Spinal cord (tissue), 10 donors: Measurements from ENCODE around the gene CPSF4L. TPM values are rescaled to one million over a fixed set of nuclear protein-coding genes. Genes with fewer than 3 reads are reported as not detected.
"Not testable (repeated sequence)": the region's sequence is repeated elsewhere in the genome, so short reads cannot be mapped to it uniquely, and the experiment has no call there.

Experiments
- DNase-seq, 6 donors: peaks; one replicate each; pipeline versions ENCODE4 v3.0.0 to v3.0.0-alpha.2; 2013 to 2015; ENCODE audit warnings: low spot score in 6 of 6, low read depth in 4 of 6
- H3K27ac ChIP-seq: one replicate; pipeline ENCODE4 v1.5.1; 2013; ENCODE audit warnings: low read depth, low read length, control low read depth
- H3K27me3 ChIP-seq: one replicate; pipeline ENCODE4 v1.6.1; 2013; ENCODE audit warnings: low read length; ENCODE audit not compliant: control insufficient read depth, insufficient read depth
- H3K36me3 ChIP-seq: one replicate; pipeline ENCODE4 v1.6.1; 2013; ENCODE audit warnings: low read length; ENCODE audit not compliant: control insufficient read depth, insufficient read depth
- H3K4me1 ChIP-seq: one replicate; pipeline ENCODE4 v1.6.1; 2013; ENCODE audit warnings: low read length; ENCODE audit not compliant: control insufficient read depth, insufficient read depth
- H3K4me3 ChIP-seq: one replicate; pipeline ENCODE4 v1.5.1; 2013; ENCODE audit warnings: low read depth, low read length, control low read depth
- H3K9me3 ChIP-seq: one replicate; pipeline ENCODE4 v1.6.1; 2013; ENCODE audit warnings: low read length; ENCODE audit not compliant: control insufficient read depth, insufficient read depth
- WGBS: methylation state at CpG from one replicate; pipeline ENCODE4 v1.1.5; 2013; ENCODE audit warnings: missing lambda C conversion rate; ENCODE audit not compliant: insufficient coverage; 5-methylcytosine and 5-hydroxymethylcytosine counted together
- polyA plus RNA-seq, 2 donors: library from polyadenylated mRNA; unstranded; fragments of 120-200 nt; gene quantifications; one replicate each; pipeline ENCODE4 v1.2.1, GENCODE V29; 2013; ENCODE audit not compliant: insufficient read length in 2 of 2
- total RNA-seq, 2 donors: library from RNA; depleted of rRNA in 1 of 2; stranded (reverse); fragments of 120-200 nt in 1 of 2; fragments of >200 nt in 1 of 2; gene quantifications; one replicate each; pipeline versions ENCODE4 v1.2.3 to v1.2.4, GENCODE V29; 2013 to 2014
- donor health status: healthy.

CPSF4L gene
- total and polyA plus RNA-seq, 4 donors = 0.29 TPM; not detected in 3

GRCh38 chr17:73271072-73271471, 9.4 kb upstream of the CPSF4L start:
- no peaks in the 10 kb centered on the region for H3K36me3 ChIP-seq
- no peaks in the 10 kb centered on the region for H3K27me3 ChIP-seq
- 88% methylated on average over 7 of the region's 9 CpGs for WGBS
- no peak for DNase-seq
- no peak overlapping the region for H3K27ac ChIP-seq
- no peaks in the 10 kb centered on the region for H3K9me3 ChIP-seq
- H3K4me3 ChIP-seq = no peak overlapping the region
- H3K4me1 ChIP-seq = peaks cover 35% of the 10 kb centered on the region

GRCh38 chr17:73269791-73270190, 8.1 kb upstream of the CPSF4L start:
- Histone ChIP-seq H3K36me3 (no peaks in the 10 kb centered on the region), H3K27me3 (no peaks in the 10 kb centered on the region), H3K4me3 (no peak overlapping the region), H3K27ac (no peak overlapping the region), H3K9me3 (no peaks in the 10 kb centered on the region), H3K4me1 (peaks cover 35% of the 10 kb centered on the region)
- WGBS = no CpG with 5 or more reads among the region's 1 CpG
- no peak for DNase-seq

GRCh38 chr17:73269329-73269615, 7.6 kb upstream of the CPSF4L start:
- H3K36me3 ChIP-seq = no peaks in the 10 kb centered on the region
- no peak overlapping the region for H3K4me3 ChIP-seq
- no peaks in the 10 kb centered on the region for H3K27me3 ChIP-seq
- H3K27ac ChIP-seq = no peak overlapping the region
- H3K9me3 ChIP-seq = no peaks in the 10 kb centered on the region
- DNase-seq = no peak
- peaks cover 35% of the 10 kb centered on the region for H3K4me1 ChIP-seq

- WGBS = 93% methylated on average over 9 of the region's 9 CpGs
- DNase-seq = no peak
- no peak overlapping the region for H3K27ac ChIP-seq
- no peaks in the 10 kb centered on the region for H3K9me3 ChIP-seq
- H3K4me3 ChIP-seq = no peak overlapping the region
- H3K27me3 ChIP-seq = no peaks in the 10 kb centered on the region
- no peaks in the 10 kb centered on the region for H3K36me3 ChIP-seq
- H3K4me1 ChIP-seq = peaks cover 35% of the 10 kb centered on the region
Measured at GRCh38 chr17:73268582-73269328, 7.1 kb upstream of the CPSF4L start.

GRCh38 chr17:73267648-73268537, 6.2 kb upstream of the CPSF4L start:
- H3K4me1 ChIP-seq = peaks cover 38% of the 10 kb centered on the region
- WGBS = 40% methylated on average over 8 of the region's 11 CpGs
- no peak overlapping the region for H3K4me3 ChIP-seq
- DNase-seq = peak in 1 of 6 donors; percentile 64
- H3K27ac ChIP-seq = peak overlapping the region; percentile 16
- H3K9me3 ChIP-seq = no peaks in the 10 kb centered on the region
- H3K27me3 ChIP-seq = no peaks in the 10 kb centered on the region
- no peaks in the 10 kb centered on the region for H3K36me3 ChIP-seq

GRCh38 chr17:73266796-73267195, 5.1 kb upstream of the CPSF4L start:
- Histone ChIP-seq H3K36me3 (no peaks in the 10 kb centered on the region), H3K4me3 (no peak overlapping the region), H3K4me1 (peaks cover 44% of the 10 kb centered on the region), H3K27ac (no peak overlapping the region), H3K27me3 (no peaks in the 10 kb centered on the region), H3K9me3 (no peaks in the 10 kb centered on the region)
- peak in 1 of 6 donors; percentile 65 for DNase-seq
- WGBS = 82% methylated on average over 9 of the region's 11 CpGs

GRCh38 chr17:73265646-73266640, 4.3 kb upstream of the CPSF4L start:
- peaks cover 2% of the 10 kb centered on the region for H3K36me3 ChIP-seq
- H3K27me3 ChIP-seq = no peaks in the 10 kb centered on the region
- H3K27ac ChIP-seq = no peak overlapping the region
- DNase-seq = no peak
- no peaks in the 10 kb centered on the region for H3K9me3 ChIP-seq
- H3K4me3 ChIP-seq = no peak overlapping the region
- peaks cover 49% of the 10 kb centered on the region for H3K4me1 ChIP-seq
- WGBS = 81% methylated on average over 14 of the region's 24 CpGs

GRCh38 chr17:73264448-73264847, 2.8 kb upstream of the CPSF4L start:
- not testable (repeated sequence) for H3K36me3 ChIP-seq, H3K4me3 ChIP-seq, H3K9me3 ChIP-seq, H3K27ac ChIP-seq, DNase-seq, H3K27me3 ChIP-seq
- 100% methylated on average over 1 of the region's 2 CpGs for WGBS
- peaks cover 49% of the 10 kb centered on the region for H3K4me1 ChIP-seq
